HepG2 (cell line): ENCODE measurements around the gene CSMD2. TPM values are rescaled to one million over a fixed set of nuclear protein-coding genes. Genes with fewer than 3 reads are reported as not detected.

Experiments used
- ATAC-seq: fragments of 200-7000 bp; cut with Tn5 transposase; 3 replicates; pipeline ENCODE4 v1.9.1; 2020; ENCODE audit warnings: mild to moderate bottlenecking, moderate library complexity
- BruUV-seq: library from RNA; stranded (reverse); fragments of 400-500 nt; replicated peaks from 2 replicates; lab custom pipeline; 2021; lab: Mats Ljungman, UMichigan
- CTCF ChIA-PET: fragments of 300-600 bp; formaldehyde crosslinking; extraction: SDS; loops from one replicate; lab custom pipeline; 2021; ENCODE audit warnings: low total read pairs, inconsistent platforms, low intra/inter-chr PET ratio; lab: Yijun Ruan, JAX
- POLR2A ChIA-PET: fragments of 350-600 bp; sonication (Branson Sonifier 250); formaldehyde crosslinking; loops from one replicate; lab custom pipeline; 2020; ENCODE audit warnings: antibody characterized with exemption, inconsistent platforms; lab: Yijun Ruan, JAX
- DNase-seq: peaks from one replicate; pipeline ENCODE4 v3.0.0-alpha.2; 2015; ENCODE audit warnings: low spot score
- FAIRE-seq: peaks from 3 replicates; lab custom pipeline; 2011; peaks lifted over from hg19 to GRCh38; lab: Jason Lieb, UNC
- H2AFZ ChIP-seq: one replicate; pipeline ENCODE4 v1.6.1; 2011; ENCODE audit warnings: low read length, inconsistent platforms
- H3K27ac ChIP-seq: fragments of 300-600 bp; 3 replicates; pipeline ENCODE4 v1.8.0; 2011; ENCODE audit warnings: mixed run types, mild to moderate bottlenecking, mixed read lengths, low read length, inconsistent platforms; ENCODE audit not compliant: insufficient read depth; ENCODE audit errors: extremely low read length
- H3K27me3 ChIP-seq, 2 experiments: fragments of 200-600 bp in 1 of 2; 2 replicates in 1 of 2; 3 replicates in 1 of 2; pipeline versions ENCODE4 v1.6.0 to v1.8.0; 2011; ENCODE audit warnings: low read length in 2 of 2, mild to moderate bottlenecking in 2 of 2, moderate library complexity in 2 of 2, inconsistent platforms in 1 of 2; ENCODE audit not compliant: insufficient read depth in 2 of 2, control insufficient read depth in 1 of 2
- H3K36me3 ChIP-seq, 2 experiments: fragments of 200-600 bp in 1 of 2; replicated peaks in 1 of 2; 2 replicates in 1 of 2; 3 replicates in 1 of 2; pipeline versions ENCODE4 v1.5.1 to v1.8.0; 2011; ENCODE audit warnings: low read length in 2 of 2, inconsistent platforms in 1 of 2; ENCODE audit not compliant: insufficient read depth in 2 of 2, control insufficient read depth in 1 of 2
- H3K4me1 ChIP-seq: 2 replicates; pipeline ENCODE4 v1.5.1; 2012; ENCODE audit warnings: low read length, inconsistent platforms; ENCODE audit not compliant: insufficient read depth
- H3K4me2 ChIP-seq: 2 replicates; pipeline ENCODE4 v1.6.0; 2011; ENCODE audit warnings: low read depth, low read length, inconsistent platforms
- H3K4me3 ChIP-seq, 3 experiments: fragments of 200-600 bp in 1 of 3; sonication (generic), shearing (Covaris generic) in 1 of 3; replicated peaks in 1 of 3; 2 replicates each; pipeline ENCODE4 v1.5.1; 2011 to 2016; ENCODE audit warnings: low read length in 3 of 3, inconsistent platforms in 2 of 3, low read depth in 2 of 3, mild to moderate bottlenecking in 2 of 3, control low read depth in 1 of 3, mixed read lengths in 1 of 3; ENCODE audit not compliant: insufficient read depth in 1 of 3
- H3K79me2 ChIP-seq: one replicate; pipeline ENCODE4 v1.6.1; 2011; ENCODE audit warnings: low read length, inconsistent platforms; ENCODE audit not compliant: insufficient read depth
- H3K9ac ChIP-seq: 2 replicates; pipeline ENCODE4 v1.6.0; 2011; ENCODE audit warnings: mild to moderate bottlenecking, low read depth, low read length, inconsistent platforms; ENCODE audit not compliant: insufficient read depth
- H3K9me3 ChIP-seq: 2 replicates; pipeline ENCODE4 v1.5.1; 2012; ENCODE audit warnings: mild to moderate bottlenecking, low read length
- H4K20me1 ChIP-seq: 2 replicates; pipeline ENCODE4 v1.6.0; 2011; ENCODE audit warnings: inconsistent platforms, mild to moderate bottlenecking, low read length, moderate library complexity; ENCODE audit not compliant: insufficient read depth
- IKZF4 ChIP-seq: sonication (generic); formaldehyde crosslinking; IDR thresholded peaks from 2 replicates; pipeline ENCODE4 v1.5.1; 2020; ENCODE audit warnings: borderline replicate concordance, mild to moderate bottlenecking, low read depth, missing genetic modification reagents; ENCODE audit errors: not compliant biosample characterization
- TFAP4 ChIP-seq: sonication (generic); IDR thresholded peaks from 2 replicates; pipeline ENCODE4 v1.6.1; 2016; ENCODE audit warnings: low read depth, borderline replicate concordance
- ZBTB7A ChIP-seq: sonication (generic); formaldehyde crosslinking; IDR thresholded peaks from 2 replicates; pipeline ENCODE4 v1.8.0; 2022; ENCODE audit warnings: mild to moderate bottlenecking, missing genetic modification reagents
- ZFP37 ChIP-seq: sonication (generic); formaldehyde crosslinking; IDR thresholded peaks from 2 replicates; pipeline ENCODE4 v1.4.0; 2020; ENCODE audit warnings: missing genetic modification reagents, borderline replicate concordance
- ZNF205 ChIP-seq: IDR thresholded peaks from 2 replicates; pipeline ENCODE4 v1.6.1; 2018; ENCODE audit warnings: missing biosample characterization, missing genetic modification reagents
- ZNF512B ChIP-seq: sonication (generic); formaldehyde crosslinking; IDR thresholded peaks from 2 replicates; pipeline ENCODE4 v1.5.1; 2020; ENCODE audit warnings: missing genetic modification reagents, mild to moderate bottlenecking, borderline replicate concordance
- ZNF614 ChIP-seq: IDR thresholded peaks from 2 replicates; pipeline ENCODE4 v1.6.1; 2018; ENCODE audit warnings: missing biosample characterization, missing genetic modification reagents, inconsistent platforms, borderline replicate concordance
- WGBS: methylation state at CpG from one replicate; pipeline ENCODE4 v1.1.6; 2017; ENCODE audit warnings: low lambda C conversion rate; 5-methylcytosine and 5-hydroxymethylcytosine counted together
- in situ Hi-C: cut with HindIII; loops from 2 replicates; pipeline ENCODE4 v1.10.0; 2017; ENCODE audit warnings: low pct_unique_long_range_greater_than_20kb; ENCODE audit not compliant: extremely low pct_ligation_motif_present
- intact Hi-C: fragments of 100-400 bp; cut with micrococcal nuclease; formaldehyde crosslinking; loops from one replicate; pipeline ENCODE4 v1.10.0; 2022; ENCODE audit not compliant: unreplicated experiment
- polyA plus RNA-seq, 8 experiments: library from polyadenylated mRNA; depleted of rRNA in 3 of 8; stranded (reverse) in 7 of 8; unstranded in 1 of 8; fragments of >200 nt; fragmentation: Illumina TruSeq in 4 of 8; extraction: Trizol in 4 of 8; gene quantifications; 2 replicates each; pipeline versions ENCODE4 v1.2.1 to v1.2.3, GENCODE V29; 2011 to 2016; ENCODE audit warnings: low read depth in 4 of 8, missing spikeins in 1 of 8, mixed read lengths in 1 of 8; ENCODE audit not compliant: insufficient read depth in 1 of 8
- total RNA-seq, 5 experiments: library from RNA; depleted of rRNA; stranded (reverse); fragments of >200 nt; fragmentation: Illumina TruSeq; extraction: Trizol; gene quantifications; 2 replicates each; pipeline ENCODE4 v1.2.3, GENCODE V29; 2016; ENCODE audit warnings: low read depth in 1 of 5

CSMD2 gene
- total and polyA plus RNA-seq, 2 of the 13 experiments (the other 11 are each of a cell fraction or from before 2014, with no cell fraction given), result not detected

DNA sequence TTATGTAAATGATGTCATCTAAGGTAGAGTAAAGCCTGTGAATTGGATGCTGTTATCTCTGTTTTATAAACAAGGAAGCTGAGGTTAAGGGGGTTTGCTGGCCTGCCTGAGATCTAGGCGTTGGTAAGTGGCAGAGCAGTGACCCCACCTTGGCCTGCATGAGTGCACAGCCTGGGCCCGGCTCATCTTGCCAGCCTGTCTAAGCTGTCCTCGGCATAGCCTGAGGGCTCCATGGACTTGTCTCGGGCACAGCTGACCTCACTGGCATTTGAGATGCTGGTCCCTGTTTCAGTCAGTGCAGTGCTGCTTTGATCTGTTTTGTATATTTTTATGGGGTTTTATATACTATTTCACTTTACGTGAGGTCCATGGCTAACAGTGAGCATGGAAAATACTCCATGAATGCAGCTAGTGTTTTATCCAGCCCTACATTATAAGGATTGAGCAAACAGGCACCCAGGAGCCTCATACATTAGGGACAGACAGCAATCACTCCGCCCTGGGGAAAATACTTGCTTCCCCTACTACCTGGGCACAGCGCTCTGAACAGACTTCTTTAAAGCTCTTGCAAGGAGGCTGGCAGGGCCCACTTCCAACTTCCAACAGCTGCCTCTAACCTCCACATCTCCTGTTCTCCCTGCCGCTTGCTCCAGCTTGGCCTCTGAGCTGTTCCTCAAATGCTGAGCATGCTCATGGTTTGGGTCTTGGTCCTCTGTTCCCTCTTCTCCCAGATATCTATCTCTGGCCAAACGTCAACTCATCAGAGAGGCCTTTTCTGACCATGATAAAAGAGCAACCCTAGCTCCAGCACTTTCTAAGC is 451.8 kb downstream of the CSMD2 start:
- DNase-seq (no peak), FAIRE-seq (no peak), ATAC-seq (no peak)
- POLR2A ChIA-PET, result no interaction called here
- Histone ChIP-seq H3K79me2 (no peaks in the 10 kb centered on the region), H3K4me2 (no peak overlapping the region), H2AFZ (no peak overlapping the region), H3K4me3 (no peak overlapping the region), H3K9me3 (no peaks in the 10 kb centered on the region), H3K9ac (no peak overlapping the region), H3K27me3 (peaks cover 0 to 6% of the 10 kb centered on the region in 2 experiments; a peak in 1 of 5 replicates), H3K4me1 (no peaks in the 10 kb centered on the region)
- intact Hi-C loops, result no loop called here
- CTCF ChIA-PET, result no interaction called here
- 44% methylated on average over 5 of the region's 9 CpGs for WGBS
- TF ChIP-seq ZFP37, result no peak
- no peak for TF ChIP-seq IKZF4 (CRISPR knock-in tag)
- TF ChIP-seq ZNF205 (CRISPR knock-in tag), result no peak
- TF ChIP-seq ZNF512B (CRISPR knock-in tag), result no peak
- no peak for TF ChIP-seq TFAP4
- TF ChIP-seq ZNF614 (CRISPR knock-in tag), result no peak
- TF ChIP-seq ZBTB7A, result no peak
- TF ChIP-seq, all 625 proteins: peak for 0
- no peak overlapping the region for H3K27ac ChIP-seq
- in situ Hi-C loops, result no loop called here
- no peaks in the 10 kb centered on the region for H3K36me3 ChIP-seq
- H4K20me1 ChIP-seq, result no peaks in the 10 kb centered on the region
- no TSS peak for BruUV-seq
